ENCODE measurements around the gene CNGA1.
A peak's percentile ranks its signal among the peaks of the same experiment; 100 is the strongest.

Gene CNGA1

DNA sequence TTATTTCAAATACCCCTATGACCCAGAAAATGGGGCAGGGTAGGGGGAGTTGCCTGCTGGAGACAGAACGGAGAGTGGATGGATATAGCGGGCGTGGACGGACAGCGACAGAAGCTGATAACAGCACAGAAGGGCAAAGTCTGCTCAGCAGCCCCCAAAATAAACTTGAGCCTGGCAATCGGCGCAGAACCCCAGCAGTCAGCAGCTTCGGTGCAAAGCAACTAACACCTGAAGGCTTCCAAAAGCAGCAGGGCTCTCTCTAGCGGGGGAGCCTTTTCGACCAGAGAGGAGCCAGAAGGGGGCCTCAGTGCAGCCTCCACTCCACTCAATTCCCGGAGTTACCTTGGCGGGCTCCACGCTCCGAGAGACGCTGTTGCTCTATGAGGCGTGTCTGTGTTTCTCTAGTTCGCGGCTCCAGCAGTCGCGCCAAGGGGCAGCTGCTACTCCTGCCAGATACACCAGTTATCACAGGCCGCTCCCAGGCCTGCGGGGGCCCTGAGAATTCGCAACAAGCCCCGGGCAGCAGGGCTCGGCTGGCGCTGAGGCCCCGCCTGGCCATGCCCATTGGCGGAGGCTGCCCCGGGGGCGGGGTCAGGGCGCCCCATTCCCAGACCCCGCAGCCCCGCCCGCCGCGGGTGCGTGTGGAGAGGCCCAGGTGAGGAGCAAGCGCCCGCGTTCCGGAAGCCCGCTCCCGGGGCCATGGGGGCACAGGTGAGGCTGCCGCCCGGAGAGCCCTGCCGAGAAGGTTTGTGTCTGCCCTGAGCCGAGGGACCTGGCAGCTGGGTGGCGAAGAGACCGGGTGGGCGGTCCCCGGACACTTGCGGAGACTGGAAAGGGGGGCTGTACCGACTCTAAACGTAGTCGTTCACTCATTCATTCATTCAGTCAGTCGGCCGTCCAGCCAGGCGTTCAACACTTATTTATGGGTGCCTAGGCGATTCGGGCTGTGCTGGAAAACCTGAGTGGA, at the start of gene CNGA1, which contains the start of gene NIPAL1:
Gene CNGA1 (minus strand): TSS at position 541 of the 967 bp plus-strand sequence. CDS start 63,992 bp downstream, outside the sequence.
Gene NIPAL1 (plus strand): TSS at position 632 of the 967 bp plus-strand sequence. CDS start 68 bp downstream, at position 700.
- DNase-seq = peak; percentile 67

DNA sequence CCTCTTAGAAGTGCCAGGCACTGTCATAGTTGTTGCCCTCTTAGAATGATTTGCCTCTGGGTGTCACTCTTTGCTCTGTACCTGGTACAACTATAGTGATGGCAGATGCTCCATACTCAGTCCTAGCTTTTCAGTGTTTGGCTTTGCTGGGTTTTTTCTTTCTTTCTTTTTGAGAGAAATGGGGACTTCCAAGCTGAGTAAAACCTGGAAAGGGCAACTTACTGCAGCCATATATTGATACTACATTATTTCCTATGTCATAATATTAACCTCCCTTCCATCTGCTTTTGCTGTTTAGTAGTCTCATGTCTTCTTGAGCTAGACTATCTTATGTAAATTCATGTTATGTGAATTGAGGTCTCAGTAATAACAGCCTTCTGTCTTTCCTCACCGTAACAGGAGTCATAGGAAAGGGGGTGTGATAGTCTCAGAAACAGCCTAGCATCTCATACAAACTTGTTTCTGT, 49.1 kb upstream of the CNGA1 start:
- no peak for DNase-seq

GRCh38 chr4:48064349-48064748, 47.9 kb upstream of the CNGA1 start:
- no peak for DNase-seq

GRCh38 chr4:48058617-48059530, 42.4 kb upstream of the CNGA1 start:
- no peak for DNase-seq

GRCh38 chr4:48051078-48051477, 34.6 kb upstream of the CNGA1 start:
- no peak for DNase-seq

DNA sequence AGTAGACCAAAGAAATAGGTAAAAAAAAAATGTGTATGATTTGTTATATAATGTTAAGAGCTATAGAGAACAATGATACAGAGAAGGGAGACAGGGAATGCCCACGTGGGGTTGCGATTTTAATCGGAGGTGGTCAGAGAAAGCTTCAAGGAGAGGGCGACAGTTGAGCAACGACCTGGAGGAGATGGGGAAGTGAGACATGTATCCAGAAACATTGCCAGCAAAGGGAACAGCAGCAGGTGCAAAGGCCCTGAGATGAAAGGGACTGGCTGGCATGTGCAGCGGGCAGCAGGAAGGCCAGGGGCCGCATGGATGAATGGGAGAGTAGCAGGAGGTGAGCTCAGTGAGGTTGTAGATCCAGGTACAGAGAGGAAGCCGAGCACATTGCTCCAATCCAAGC, 33.0 kb upstream of the CNGA1 start:
- no peak for DNase-seq

DNA sequence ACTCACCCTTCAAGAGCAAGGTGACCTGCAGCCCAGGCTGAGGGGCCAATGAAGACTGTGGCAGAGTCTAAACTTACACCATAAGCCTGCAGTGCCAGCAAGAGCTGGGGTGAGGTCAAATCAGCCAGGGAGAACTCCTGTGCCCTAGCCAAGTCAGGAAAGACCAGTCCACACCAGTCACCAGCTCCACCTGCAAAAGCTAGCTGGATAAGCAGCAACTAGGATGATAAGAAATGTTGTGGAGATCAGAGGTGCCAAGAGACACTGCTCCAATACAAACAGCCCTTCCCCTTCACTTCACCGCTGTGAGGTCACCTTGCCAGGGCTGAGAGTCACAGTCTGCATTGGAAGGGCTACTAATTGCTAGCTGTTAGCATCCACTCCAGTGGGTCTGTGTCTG, 31.4 kb upstream of the CNGA1 start:
- DNase-seq = no peak

DNA sequence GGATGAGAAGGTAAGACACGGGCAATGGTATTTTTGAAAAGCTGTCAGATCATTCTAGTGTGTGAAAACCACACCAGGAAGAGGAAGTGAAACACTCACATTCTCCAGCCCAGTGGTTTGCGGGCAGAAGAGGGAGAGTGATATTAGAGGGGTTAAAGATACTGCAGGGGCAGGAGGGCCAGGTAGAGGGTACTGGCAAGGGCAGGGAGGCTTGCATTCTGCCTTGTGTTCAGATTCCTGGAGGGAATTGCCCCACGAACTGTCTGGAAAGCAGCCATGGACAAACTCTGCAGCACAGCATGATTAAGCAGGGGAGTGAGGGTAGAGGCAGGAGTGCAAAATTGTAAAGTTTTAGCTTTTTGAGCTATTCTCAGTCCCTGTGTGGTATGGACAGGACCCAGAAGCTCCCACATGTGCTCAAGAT, 31.0 kb upstream of the CNGA1 start:
- DNase-seq = peak; percentile 60

DNA sequence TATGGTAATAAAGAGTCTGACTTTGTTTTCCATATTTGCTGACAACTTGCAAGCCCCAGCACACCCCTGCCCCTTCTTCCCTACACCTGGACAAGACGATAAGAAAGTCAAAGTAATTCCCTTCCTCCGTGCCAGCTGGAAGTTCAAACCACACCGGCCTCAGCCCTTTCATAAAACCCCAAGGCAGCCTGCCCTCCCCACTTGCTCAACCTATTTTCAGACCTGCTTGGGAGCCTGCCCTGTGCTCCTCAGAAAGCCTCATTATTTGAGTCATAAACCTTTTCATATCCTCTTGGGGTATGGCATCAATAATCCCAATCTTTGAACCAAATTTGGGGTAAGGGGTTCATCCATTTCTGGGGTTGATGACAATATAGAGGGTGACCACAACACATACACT, 29.6 kb upstream of the CNGA1 start:
- no peak for DNase-seq

DNA sequence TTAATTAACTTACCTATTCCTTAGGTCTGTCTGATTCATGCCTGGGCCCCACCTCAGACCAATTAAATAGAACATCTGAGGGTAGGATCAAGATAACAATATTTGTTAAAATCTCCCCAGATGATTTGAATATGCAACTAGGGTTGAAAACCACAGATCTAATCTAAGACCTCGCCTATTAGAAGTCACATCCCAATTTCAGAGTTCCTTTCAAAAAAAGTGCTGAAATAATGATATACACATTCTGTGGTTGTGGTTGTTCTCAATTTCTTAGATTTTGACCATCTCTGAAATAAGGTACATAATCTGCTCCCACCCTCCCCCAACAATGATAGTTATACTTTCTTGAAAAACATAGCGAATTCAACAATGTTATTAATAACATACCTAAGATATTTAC, 27.8 kb upstream of the CNGA1 start:
- DNase-seq = no peak

DNA sequence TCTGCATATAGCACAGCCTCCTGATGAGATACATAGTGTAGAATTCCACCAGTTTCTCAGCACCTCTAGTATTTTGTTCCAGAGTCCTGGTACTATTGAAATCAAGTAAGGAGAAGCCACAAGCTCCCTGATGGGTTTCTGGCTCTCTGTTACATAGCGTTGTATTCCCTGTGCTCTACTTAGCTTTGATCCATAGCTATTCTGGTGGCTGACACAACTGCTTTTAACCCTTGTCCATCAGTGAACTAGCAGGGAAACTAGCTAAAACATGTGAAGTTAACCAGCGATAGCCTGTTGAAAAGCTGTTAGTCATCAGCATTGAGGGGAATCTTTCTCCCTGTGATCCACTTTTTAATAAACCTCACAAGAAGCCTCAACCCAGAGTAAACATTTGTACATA, 27.0 kb upstream of the CNGA1 start:
- no peak for DNase-seq

DNA sequence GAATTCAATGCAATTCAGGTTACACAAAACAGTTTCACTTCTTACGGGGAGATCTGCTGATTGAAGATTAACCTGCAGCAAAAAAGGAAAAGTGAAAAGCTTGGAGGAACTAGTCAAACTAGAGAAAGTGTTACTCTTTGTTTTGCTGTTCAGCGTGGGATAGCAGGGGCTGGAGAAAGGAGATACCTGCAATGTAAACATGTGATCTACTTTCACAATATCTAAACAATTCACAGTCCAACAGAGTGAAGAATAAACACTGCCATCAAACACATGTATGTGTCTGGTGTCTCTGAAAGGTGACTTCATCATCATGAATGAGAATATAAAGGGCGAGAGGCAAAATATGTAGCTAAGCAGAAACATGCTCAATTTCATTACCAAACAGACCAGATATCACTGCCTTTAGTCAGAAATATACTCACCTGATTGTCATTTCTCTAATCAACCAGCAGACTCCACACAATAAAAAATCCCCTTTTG, 26.5 kb upstream of the CNGA1 start:
- no peak for DNase-seq

DNA sequence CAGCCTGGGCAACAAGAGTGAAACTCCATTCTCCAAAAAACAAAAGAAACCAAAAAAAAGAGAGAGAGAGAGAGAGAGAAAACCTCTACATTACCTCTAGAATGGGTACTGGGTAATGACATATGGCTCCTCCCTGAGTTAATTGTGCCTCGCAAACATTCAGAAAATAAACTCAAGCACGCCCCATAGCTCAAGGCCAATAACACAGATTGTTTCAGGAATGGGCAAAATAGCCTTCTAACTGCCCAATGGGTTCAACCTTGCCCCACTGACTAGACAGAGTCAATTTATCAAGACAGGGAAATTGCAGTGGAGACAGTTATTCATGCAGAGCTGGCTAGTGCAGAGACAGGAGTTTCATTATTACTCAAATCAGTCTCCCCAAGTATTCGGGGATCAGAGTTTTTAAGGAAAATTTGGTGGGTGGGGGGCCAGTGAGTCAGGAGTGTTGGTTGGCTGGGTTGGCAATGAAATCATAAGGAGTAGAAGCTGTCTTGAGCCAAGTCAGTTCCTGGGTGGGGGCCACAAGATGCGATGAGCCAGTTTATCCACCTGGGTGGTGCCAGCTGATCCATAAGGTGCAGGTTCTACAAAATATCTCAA, 25.2 kb upstream of the CNGA1 start:
- DNase-seq = no peak

DNA sequence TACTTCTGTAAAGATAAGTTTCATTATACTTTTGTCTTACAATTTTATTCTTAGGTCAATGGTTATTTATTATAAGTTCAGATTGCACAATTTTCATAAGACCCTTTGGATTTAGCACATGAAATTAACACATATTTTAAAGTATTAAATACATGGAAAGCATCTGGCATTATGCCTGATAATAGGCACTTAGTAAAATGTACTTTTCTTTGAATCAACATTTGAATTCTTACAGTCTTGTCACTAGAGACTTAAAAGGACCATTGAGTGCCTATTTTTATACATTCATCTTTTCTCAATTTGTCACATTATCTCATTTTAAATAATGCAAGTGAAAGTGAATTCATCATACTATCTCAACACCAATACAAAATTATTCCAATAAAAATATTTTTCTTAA, 23.1 kb upstream of the CNGA1 start:
- DNase-seq = no peak

- no peak for DNase-seq
Observed at GRCh38 chr4:48038666-48039065, 22.2 kb upstream of the CNGA1 start.

DNA sequence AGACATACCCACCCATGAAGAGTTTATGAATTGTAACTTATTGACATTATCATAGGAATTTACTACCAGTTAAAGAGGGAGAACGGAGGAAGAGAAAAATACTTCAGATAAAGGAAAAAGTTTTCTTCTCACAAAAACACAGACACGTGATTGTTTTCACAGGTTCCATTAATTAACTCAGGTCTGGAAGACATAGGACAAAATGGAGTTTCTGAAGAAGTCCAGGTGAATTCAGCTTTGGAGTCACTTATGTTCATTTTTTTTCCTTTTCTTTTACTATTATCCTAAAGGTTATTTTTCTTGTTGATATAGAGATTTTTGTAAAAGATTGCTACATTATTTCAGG, 20.6 kb upstream of the CNGA1 start:
- no peak for DNase-seq

- no peak for DNase-seq
Observed at GRCh38 chr4:48035952-48036351, 19.5 kb upstream of the CNGA1 start.

DNA sequence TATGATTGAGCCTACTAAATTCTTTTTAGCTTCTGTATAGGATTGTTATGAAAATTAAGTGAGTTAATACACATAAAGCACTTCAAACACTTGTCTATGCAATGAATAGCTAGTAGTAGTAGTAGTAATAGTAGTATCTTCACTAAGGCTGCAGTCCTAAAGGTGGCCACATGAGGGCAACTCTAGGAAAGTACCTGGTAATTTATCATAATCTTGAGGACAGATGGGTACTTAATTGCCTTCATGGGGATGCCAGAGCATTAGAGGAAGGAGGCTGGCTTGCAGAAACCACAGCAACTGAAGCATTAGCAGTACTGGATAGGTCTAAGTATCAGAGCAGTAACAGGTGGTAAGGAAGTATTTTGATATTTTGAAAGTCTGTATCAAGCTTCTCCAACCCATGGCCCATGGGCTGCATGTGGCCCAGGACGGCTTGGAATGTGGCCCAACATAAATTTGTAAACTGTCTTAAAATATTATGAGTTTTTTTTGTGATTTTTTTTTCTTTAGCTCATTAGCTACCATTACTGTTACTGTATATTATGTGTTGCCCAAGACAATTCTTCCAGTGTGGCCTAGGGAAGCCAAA, 17.4 kb upstream of the CNGA1 start:
- DNase-seq = peak; percentile 67

DNA sequence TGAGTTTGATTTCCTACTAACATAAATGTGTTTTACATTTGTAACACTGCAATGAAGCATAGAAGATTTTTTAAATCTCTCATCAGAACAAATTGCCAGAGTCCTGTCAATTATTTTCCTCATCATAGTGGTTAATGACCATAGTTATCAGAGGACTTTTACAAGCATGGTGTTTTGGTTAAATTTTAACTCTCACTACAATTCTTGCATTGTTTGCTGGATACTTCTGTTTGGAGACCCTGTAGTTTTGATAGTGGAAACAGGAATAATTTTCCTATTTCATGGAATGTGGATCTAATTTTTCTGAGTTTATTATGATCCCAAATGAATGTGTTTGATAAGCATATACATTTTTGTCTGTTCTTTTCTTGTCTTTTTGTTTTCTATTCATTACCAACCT, 16.9 kb upstream of the CNGA1 start:
- DNase-seq = no peak

DNA sequence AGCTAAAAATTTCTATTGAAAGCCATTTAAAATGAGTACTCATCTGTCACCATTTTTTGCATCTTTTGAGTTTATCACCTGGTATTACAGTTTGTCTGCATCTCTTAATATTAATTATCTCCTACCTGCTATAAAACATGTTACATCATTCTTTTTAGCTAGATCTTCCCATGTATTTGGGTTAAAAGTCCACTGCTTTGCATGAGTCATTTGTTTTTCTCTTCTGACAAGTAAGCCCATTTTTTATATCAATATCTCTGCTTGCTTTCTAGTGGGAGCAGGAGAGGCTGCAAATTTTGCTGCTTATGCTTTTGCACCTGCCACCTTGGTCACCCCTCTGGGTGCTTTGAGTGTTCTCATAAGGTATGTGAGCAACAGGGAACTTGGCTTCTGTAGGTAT, 16.2 kb upstream of the CNGA1 start:
- no peak for DNase-seq

DNA sequence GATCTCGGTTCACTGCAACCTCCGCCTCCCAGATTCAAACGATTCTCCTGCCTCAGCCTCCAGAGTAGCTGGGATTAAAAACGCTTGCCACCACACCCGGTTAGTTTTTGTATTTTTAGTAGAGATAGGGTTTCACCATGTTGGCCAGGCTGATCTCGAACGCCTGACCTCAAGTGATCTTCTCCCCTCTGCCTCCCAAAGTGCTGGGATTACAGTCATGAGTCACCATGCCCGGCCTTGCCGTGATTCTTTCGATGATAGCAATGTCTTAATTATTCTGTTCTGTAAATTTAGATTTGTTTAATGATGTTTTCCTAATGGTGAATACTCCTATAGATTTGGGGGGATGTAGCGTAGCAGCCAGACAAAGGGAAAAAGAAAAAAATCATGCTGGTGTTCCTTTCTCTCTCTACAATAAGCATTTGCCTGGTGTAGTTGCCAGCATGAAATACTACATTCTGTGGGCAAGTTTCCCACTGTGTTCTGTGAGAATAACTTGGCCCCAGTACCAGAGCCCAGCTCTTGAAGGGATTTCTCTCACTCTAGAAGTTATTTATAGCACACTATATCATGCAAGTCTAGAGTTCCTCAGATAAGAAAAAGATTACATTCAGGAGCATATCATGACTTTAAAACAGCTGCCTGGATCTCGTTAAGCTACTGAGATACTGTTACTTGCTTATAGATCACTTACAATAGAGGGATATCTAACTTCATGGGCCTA, 15.5 kb upstream of the CNGA1 start:
- no peak for DNase-seq

DNA sequence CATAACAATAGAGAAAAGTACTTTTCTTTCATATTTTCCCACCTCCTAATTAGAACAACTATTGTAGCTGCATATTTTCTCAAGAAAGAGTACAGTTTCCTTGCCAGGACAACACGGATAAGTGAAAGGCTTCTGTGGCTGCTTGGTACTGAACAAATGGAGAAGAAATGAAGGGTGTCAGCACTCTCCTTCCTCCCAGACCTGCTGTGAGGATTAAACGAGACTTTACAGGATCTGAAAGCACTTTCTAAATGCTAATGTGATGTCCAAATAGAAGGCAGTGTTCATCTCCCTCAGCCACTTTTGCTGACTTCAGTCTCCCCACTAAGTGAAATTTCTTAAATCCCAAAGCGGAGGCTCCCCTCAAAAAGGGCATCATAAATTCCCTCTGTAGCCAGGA, 14.0 kb upstream of the CNGA1 start:
- no peak for DNase-seq

Data from CD4-positive, alpha-beta T cell treated with Interleukin-12 subunit alpha and Interleukin-12 subunit beta, for 1 hour (primary cell).